ENCODE data around the gene SMAD9. TPM values are rescaled to one million over a fixed set of nuclear protein-coding genes. Genes with fewer than 3 reads are reported as not detected.

Gene SMAD9
- total and polyA plus RNA-seq, 2 of the 13 experiments (the other 11 are each of a cell fraction or from before 2014, with no cell fraction given), result 4.2 to 7.7 TPM

DNA sequence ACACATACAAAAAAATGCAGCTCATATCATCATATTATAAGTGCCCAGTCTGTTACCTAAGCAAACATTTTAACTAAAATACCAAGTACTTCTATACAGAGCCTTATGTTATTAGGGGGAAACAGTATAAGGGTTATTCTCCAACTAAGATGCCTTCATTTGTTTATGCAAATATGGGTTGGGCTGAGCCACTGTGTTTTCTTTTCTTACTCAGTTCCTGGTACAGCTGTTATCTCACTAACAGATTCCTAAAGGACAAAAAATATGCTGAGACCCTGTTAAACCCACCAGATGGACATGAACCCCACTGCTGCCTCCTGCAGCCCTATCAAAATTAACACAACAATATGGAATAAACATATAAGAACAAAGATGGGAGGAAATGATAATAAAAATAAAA lies 34.5 kb upstream of the SMAD9 start:
- in situ Hi-C loops (cut with HindIII; ENCODE audit: extremely low pct_ligation_motif_present, low pct_unique_long_range_greater_than_20kb), result no loop called here

DNA sequence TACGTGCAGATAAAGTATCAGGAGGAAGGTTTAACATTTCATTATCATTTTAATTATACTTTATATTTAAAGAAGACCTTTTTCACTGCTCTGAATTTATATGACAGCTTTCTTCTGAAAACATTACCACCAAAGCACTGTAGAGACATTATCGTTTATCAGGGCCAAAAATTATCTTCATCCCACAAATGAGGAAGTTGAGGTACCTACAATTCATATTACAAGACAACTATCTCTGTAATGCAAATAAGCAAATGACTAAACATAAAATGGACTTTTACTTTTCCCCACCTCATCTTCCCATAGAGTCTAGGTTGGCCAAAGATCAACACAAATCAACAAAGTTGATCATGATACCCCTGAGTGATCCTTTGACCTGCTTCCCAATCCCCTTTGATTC lies 30.9 kb upstream of the SMAD9 start:
- H3K27me3 ChIP-seq (ENCODE audit: control insufficient read depth in 1 of 2, insufficient read depth in 2 of 2, low read length in 2 of 2), result no peaks in the 10 kb centered on the region
- no peak overlapping the region for H3K4me3 ChIP-seq (replicated peaks in 1 of 3; ENCODE audit: insufficient read depth in 1 of 3, low read depth in 2 of 3, low read length in 3 of 3)
- peaks cover 4 to 19% of the 10 kb centered on the region in 2 experiments; a peak in 4 of 5 replicates for H3K36me3 ChIP-seq (replicated peaks in 1 of 2; ENCODE audit: control insufficient read depth in 1 of 2, insufficient read depth in 2 of 2, low read length in 2 of 2)
- H3K27ac ChIP-seq (ENCODE audit: extremely low read length, insufficient read depth, low read length), result no peak overlapping the region
- H3K79me2 ChIP-seq (ENCODE audit: insufficient read depth, low read length), result no peaks in the 10 kb centered on the region
- ChIA-PET CTCF (ENCODE audit: low intra/inter-chr PET ratio, low total read pairs) (no interaction called here), POLR2A (no interaction called here)
- H4K20me1 ChIP-seq (ENCODE audit: insufficient read depth, low read length), result no peaks in the 10 kb centered on the region
- FAIRE-seq, result no peak
- peaks cover 5% of the 10 kb centered on the region for H3K4me1 ChIP-seq (ENCODE audit: insufficient read depth, low read length)
- no peak overlapping the region for H2AFZ ChIP-seq (ENCODE audit: low read length)
- in situ Hi-C loops (cut with HindIII; ENCODE audit: extremely low pct_ligation_motif_present, low pct_unique_long_range_greater_than_20kb), result no loop called here
- ATAC-seq, result no peak
- no peaks in the 10 kb centered on the region for H3K9me3 ChIP-seq (ENCODE audit: low read length)
- H3K4me2 ChIP-seq (ENCODE audit: low read depth, low read length), result no peak overlapping the region
- no peak overlapping the region for H3K9ac ChIP-seq (ENCODE audit: insufficient read depth, low read depth, low read length)
- 91% methylated on average over 2 of the region's 2 CpGs for WGBS (ENCODE audit: low lambda C conversion rate)
- no TSS peak for BruUV-seq (replicated peaks)
- intact Hi-C loops (cut with micrococcal nuclease; ENCODE audit: unreplicated experiment), result no loop called here
- DNase-seq (ENCODE audit: low spot score), result no peak
- TF ChIP-seq ZNF782 (CRISPR knock-in tag; IDR thresholded peaks at IDR 0.05; ENCODE audit: borderline replicate concordance) (no peak), RXRB (CRISPR knock-in tag; IDR thresholded peaks at IDR 0.05; ENCODE audit: borderline replicate concordance) (no peak), NFIB (CRISPR knock-in tag; IDR thresholded peaks at IDR 0.05; ENCODE audit: borderline replicate concordance) (no peak), FLYWCH1 (CRISPR knock-in tag; IDR thresholded peaks at IDR 0.05) (no peak), ZSCAN9 (CRISPR knock-in tag; IDR thresholded peaks at IDR 0.05; ENCODE audit: borderline replicate concordance) (no peak), SALL2 (CRISPR knock-in tag; IDR thresholded peaks at IDR 0.05) (no peak), SUZ12 (IDR thresholded peaks at IDR 0.05; ENCODE audit: low read depth, low read length) (no peak), CREM (IDR thresholded peaks at IDR 0.05) (no peak), CREM (CRISPR knock-in tag; IDR thresholded peaks at IDR 0.05) (no peak), MZF1 (CRISPR knock-in tag; IDR thresholded peaks at IDR 0.05; ENCODE audit: borderline replicate concordance) (no peak), MAFF (IDR thresholded peaks at IDR 0.05; ENCODE audit: low read depth, low read length) (no peak), ZNF75D (CRISPR knock-in tag; IDR thresholded peaks at IDR 0.05; ENCODE audit: borderline replicate concordance) (no peak), RELA (CRISPR knock-in tag; IDR thresholded peaks at IDR 0.05) (no peak), PTBP1 (IDR thresholded peaks at IDR 0.05; ENCODE audit: low read depth, low read length, poor library complexity, severe bottlenecking) (no peak), ZNF746 (CRISPR knock-in tag; IDR thresholded peaks at IDR 0.05) (no peak), TOE1 (CRISPR knock-in tag; IDR thresholded peaks at IDR 0.05) (no peak)
- TF ChIP-seq, protein P1, sequence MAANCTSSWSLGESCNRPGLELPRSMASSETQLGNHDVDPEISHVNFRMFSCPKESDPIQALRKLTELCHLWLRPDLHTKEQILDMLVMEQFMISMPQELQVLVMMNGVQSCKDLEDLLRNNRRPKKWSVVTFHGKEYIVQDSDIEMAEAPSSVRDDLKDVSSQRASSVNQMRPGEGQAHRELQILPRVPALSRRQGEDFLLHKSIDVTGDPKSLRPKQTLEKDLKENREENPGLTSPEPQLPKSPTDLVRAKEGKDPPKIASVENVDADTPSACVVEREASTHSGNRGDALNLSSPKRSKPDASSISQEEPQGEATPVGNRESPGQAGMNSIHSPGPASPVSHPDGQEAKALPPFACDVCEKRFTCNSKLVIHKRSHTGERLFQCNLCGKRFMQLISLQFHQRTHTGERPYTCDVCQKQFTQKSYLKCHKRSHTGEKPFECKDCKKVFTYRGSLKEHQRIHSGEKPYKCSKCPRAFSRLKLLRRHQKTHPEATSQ (CRISPR knock-in tag; IDR thresholded peaks at IDR 0.05; ENCODE audit: borderline replicate concordance), result no peak

More for the DNA sequence above, 34.5 kb upstream of the SMAD9 start:
- FAIRE-seq (no peak), ATAC-seq (no peak), DNase-seq (ENCODE audit: low spot score) (no peak)
- TF ChIP-seq, protein P2, sequence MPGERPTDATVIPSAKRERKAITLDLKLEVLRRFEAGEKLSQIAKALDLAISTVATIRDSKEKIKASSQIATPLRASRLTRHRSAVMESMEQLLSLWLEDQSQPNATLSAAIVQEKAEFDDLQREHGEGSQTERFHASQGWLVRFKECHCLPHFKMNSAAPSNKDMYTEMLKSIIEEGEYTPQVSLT (CRISPR knock-in tag; IDR thresholded peaks at IDR 0.05; ENCODE audit: borderline replicate concordance, low read depth), result no peak
- TF ChIP-seq RBM22 (optimal IDR thresholded peaks at IDR 0.05; ENCODE audit: low read length) (no peak), PITX1 (CRISPR knock-in tag; IDR thresholded peaks at IDR 0.05) (no peak), ZNF615 (CRISPR knock-in tag; IDR thresholded peaks at IDR 0.05; ENCODE audit: borderline replicate concordance) (no peak)
- Histone ChIP-seq H3K27me3 (ENCODE audit: control insufficient read depth in 1 of 2, insufficient read depth in 2 of 2, low read length in 2 of 2) (no peaks in the 10 kb centered on the region), H3K36me3 (replicated peaks in 1 of 2; ENCODE audit: control insufficient read depth in 1 of 2, insufficient read depth in 2 of 2, low read length in 2 of 2) (peaks cover 4 to 15% of the 10 kb centered on the region in 2 experiments; a peak in 4 of 5 replicates), H3K4me1 (ENCODE audit: insufficient read depth, low read length) (peaks cover 5% of the 10 kb centered on the region), H3K9me3 (ENCODE audit: low read length) (no peaks in the 10 kb centered on the region), H3K9ac (ENCODE audit: insufficient read depth, low read depth, low read length) (no peak overlapping the region), H3K4me2 (ENCODE audit: low read depth, low read length) (no peak overlapping the region), H4K20me1 (ENCODE audit: insufficient read depth, low read length) (no peaks in the 10 kb centered on the region), H2AFZ (ENCODE audit: low read length) (no peak overlapping the region), H3K27ac (ENCODE audit: extremely low read length, insufficient read depth, low read length) (no peak overlapping the region), H3K79me2 (ENCODE audit: insufficient read depth, low read length) (no peaks in the 10 kb centered on the region), H3K4me3 (replicated peaks in 1 of 3; ENCODE audit: insufficient read depth in 1 of 3, low read depth in 2 of 3, low read length in 3 of 3) (no peak overlapping the region)
- CTCF ChIA-PET (ENCODE audit: low intra/inter-chr PET ratio, low total read pairs), result no interaction called here
- no TSS peak for BruUV-seq (replicated peaks)
- POLR2A ChIA-PET, result no interaction called here
- intact Hi-C loops (cut with micrococcal nuclease; ENCODE audit: unreplicated experiment), result no loop called here

Measured in HepG2 (cell line).